GM12864 (cell line): ENCODE results near the gene CKS2.

ENCODE experiments used
- DNase-seq: peaks from one replicate; pipeline ENCODE4 v3.0.0-alpha.2; 2011; ENCODE audit warnings: low read depth
- H3K4me3 ChIP-seq: 2 replicates; pipeline ENCODE4 v1.5.1; 2011; ENCODE audit warnings: mild to moderate bottlenecking, low read depth, low read length, control low read depth
- CTCF ChIP-seq: IDR thresholded peaks from 2 replicates; pipeline ENCODE4 v1.5.1; 2011; ENCODE audit warnings: low read depth, mild to moderate bottlenecking, moderate library complexity, low read length, control low read depth, inconsistent platforms; ENCODE audit errors: missing control alignments

The CKS2 gene

GRCh38 chr9:89357331-89358197, 46.6 kb downstream of the CKS2 start:
- DNase-seq = no peak
- H3K4me3 ChIP-seq = no peak overlapping the region
- no peak for TF ChIP-seq CTCF

GRCh38 chr9:89358376-89358916, 47.5 kb downstream of the CKS2 start:
- DNase-seq = no peak
- H3K4me3 ChIP-seq = no peak overlapping the region
- no peak for TF ChIP-seq CTCF

DNA sequence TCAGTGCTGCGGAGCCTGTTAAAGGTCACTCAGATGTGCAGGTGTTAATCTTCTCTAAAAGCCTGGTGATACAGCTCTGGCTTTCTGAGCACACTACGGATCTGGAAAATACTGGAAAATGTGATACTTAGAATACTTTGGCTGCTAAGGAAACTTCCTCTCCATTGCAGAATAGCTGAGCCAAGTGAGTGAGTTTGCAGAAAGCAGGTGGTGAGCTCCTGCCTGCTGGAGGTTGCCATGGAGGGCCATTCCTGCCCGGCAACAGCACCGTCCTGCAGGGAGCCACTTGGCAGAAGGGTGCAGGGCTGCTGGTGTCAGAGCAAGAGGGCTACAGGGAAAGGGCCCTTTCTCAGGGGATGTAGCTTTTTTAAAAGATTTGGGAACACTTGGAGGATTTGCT, 48.0 kb downstream of the CKS2 start:
- TF ChIP-seq CTCF = no peak
- H3K4me3 ChIP-seq = no peak overlapping the region
- no peak for DNase-seq

- no peak overlapping the region for H3K4me3 ChIP-seq
- DNase-seq = no peak
- no peak for TF ChIP-seq CTCF
Measured at GRCh38 chr9:89359751-89360261, 48.8 kb downstream of the CKS2 start.

- DNase-seq = no peak
Measured at GRCh38 chr9:89360465-89360864, 49.5 kb downstream of the CKS2 start.

GRCh38 chr9:89361031-89361430, 50.0 kb downstream of the CKS2 start:
- no peak for TF ChIP-seq CTCF
- no peak overlapping the region for H3K4me3 ChIP-seq
- DNase-seq = no peak

More at GRCh38 chr9:89360465-89360864, 49.5 kb downstream of the CKS2 start:
- H3K4me3 ChIP-seq = no peak overlapping the region
- no peak for TF ChIP-seq CTCF
